DMS153 treated with DMSO at 0.1 percent for 48 hours (cell line): ENCODE results near the gene BCKDHA.
A peak's percentile ranks its signal among the peaks of the same experiment; 100 is the strongest.
"Not testable (repeated sequence)": the region's sequence is repeated elsewhere in the genome, so short reads cannot be mapped to it uniquely, and the experiment has no call there.

Experiments used
- DNase-seq: peaks from one replicate; lab custom pipeline; 2025; ENCODE audit not compliant: unreplicated experiment; lab: John Stamatoyannopoulos, UW

The BCKDHA gene

DNA sequence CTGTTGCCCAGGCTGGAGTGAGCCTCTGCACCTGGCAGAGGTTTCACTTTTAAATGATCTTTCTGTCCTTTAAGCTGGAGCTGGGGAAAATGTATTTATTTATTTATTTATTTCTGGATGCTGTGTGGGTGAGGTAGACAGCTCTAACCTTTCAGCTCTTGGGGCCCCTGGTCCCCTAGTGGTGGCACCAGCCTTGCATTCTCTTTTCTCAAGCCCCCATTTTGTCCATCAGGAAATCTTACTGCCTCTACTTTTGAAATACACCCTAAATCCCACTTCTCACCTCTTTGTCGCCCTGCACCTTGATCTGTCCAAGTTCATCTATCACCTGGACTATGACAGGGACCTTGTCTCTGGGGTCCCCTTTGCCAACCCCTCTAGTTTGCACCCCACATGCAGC lies 31.5 kb upstream of the BCKDHA start:
- DNase-seq = no peak

GRCh38 chr19:41367848-41368301 lies 29.7 kb upstream of the BCKDHA start:
- no peak for DNase-seq

DNA sequence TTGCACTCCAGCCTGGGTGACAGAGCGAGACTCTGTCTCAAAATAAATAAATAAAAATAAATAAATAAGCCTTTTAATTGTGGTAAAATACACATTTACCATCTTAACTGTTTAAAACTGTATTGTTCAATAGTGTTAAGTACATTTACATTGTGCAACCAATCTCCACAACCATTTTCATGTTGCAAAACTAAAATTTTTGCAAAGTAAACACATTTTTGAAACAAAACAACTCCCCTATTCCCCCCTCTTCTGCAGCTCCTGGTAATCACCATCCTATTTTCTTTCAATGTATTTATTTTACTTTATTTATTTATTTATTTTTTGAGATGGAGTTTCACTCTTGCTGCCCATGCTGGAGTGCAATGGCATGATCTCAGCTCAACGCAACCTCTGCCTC lies 27.8 kb upstream of the BCKDHA start:
- DNase-seq = no peak

GRCh38 chr19:41371119-41371518 lies 26.5 kb upstream of the BCKDHA start:
- not testable (repeated sequence) for DNase-seq

DNA sequence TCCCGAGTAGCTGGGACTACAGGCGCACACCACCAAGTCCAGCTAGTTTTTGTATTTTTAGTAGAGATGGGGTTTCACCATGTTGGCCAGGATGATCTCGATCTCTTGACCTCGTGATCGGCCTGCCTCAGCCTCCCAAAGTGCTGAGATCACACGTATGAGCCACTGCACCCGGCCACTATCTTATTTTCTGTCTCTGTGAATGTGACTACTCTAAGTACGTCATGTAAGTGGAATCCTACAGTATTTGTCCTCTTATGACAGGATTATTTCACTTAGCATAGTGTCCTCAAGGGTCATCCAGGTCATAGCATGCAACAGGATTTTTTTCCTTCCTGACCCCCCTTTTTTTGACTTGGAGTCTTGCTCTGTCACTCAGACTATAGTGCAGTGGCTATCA lies 26.1 kb upstream of the BCKDHA start:
- DNase-seq = no peak

DNA sequence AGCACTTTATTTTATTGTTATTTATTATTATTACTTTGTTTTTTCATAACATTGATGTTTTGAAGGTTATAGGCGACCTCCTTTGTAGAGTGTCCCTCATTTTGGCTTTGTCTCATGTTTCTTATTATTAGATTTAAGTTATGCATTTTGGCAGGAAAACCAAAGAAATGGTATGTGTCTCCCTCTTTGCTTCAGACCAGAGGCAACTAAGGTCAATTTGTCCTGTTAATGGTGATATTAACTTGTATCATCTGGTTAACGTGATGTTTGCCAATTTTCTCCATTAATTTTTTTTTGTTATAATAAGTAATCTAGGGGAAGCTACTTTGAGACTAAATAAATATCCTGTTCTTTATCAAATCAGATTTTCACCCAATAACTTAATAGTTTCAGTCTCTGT lies 25.1 kb upstream of the BCKDHA start:
- no peak for DNase-seq

DNA sequence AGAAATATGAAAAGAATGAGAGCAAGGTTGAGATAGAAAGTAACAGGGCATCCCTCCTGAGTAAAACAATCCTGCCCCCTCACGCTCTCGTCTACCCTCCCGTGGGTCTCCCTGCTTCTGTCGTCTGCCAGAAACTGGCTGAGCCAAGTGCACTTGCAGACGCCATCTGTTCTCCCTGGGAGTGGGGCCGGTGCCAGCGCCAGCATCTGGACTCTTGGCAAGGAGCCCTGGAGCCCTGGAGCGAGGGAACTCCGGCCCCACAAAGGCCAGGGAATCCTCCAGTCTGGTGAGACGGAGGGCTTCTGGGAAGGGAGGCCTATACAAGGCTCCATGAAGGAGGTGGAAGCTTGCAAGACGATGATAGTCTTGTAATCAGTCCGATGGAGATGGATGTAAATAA lies 23.6 kb upstream of the BCKDHA start:
- peak; percentile 74 for DNase-seq

- no peak for DNase-seq
Measured at GRCh38 chr19:41376241-41376997, 21.2 kb upstream of the BCKDHA start, which contains the start of gene TMEM91. TMEM91 (plus strand) TSS chr19:41376533; CDS start chr19:41378310, 1,777 bp downstream.

DNA sequence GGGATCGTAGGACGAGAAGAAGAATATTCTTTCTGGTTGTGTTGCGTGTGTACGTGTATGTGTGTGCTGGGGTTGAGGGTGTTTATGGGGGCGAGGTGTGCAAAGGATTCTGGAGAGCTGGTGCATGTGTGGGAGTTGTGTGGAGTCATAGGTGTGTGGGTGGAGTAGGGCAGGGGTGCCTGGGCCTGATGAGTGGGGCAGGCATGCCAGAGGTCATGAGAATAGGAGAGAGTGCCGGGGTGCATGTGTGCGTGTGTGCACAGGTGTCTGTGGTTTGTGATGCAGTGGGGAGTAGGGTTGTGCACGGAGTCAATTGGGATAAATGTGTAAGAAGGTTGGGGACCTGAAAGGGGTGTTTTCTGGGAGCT lies 20.6 kb upstream of the BCKDHA start:
- DNase-seq = no peak

- no peak for DNase-seq
Measured at GRCh38 chr19:41377977-41378709, 19.5 kb upstream of the BCKDHA start.

GRCh38 chr19:41381536-41381935 lies 16.1 kb upstream of the BCKDHA start:
- not testable (repeated sequence) for DNase-seq

GRCh38 chr19:41384351-41384750 lies 13.3 kb upstream of the BCKDHA start:
- no peak for DNase-seq

DNA sequence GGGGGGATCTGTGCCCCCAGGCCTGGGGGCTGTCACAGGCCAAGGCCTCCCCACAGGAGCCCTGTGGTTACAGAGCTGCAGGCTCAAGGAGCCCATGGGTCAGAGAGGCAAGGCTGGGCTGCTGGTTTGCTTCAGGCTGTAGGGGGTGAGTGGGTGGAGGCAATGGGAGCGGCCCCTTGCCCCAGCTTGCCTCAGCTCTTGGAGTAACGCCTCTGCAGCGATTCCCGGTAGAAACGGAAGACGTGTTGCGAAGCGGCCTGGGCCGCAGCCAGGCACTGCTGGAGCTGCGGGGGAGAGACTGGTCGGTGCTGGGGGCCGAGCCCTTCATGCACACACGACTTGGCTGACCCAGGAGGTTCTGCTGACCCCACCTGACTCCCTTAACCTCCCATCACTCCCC lies 11.2 kb upstream of the BCKDHA start:
- DNase-seq = no peak

DNA sequence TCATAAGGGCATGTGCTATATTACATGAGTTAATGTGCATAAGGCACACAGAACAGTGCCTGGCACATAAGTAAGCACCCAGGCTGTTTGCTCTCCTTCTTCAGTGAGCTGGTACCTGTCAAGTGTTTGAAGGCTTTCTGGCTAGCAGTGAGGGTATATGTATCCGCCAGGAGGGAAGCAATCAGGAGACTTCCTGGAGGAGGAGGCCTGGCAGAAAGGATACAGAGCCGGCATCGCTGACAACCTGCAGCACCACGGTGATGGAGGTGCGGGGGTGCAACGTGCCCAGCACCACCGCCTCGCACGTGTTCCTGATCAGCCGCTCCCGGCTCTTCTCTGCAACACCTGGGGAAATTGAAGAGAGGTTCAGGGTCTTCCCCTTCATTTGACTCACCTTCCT lies 6.0 kb upstream of the BCKDHA start:
- no peak for DNase-seq

DNA sequence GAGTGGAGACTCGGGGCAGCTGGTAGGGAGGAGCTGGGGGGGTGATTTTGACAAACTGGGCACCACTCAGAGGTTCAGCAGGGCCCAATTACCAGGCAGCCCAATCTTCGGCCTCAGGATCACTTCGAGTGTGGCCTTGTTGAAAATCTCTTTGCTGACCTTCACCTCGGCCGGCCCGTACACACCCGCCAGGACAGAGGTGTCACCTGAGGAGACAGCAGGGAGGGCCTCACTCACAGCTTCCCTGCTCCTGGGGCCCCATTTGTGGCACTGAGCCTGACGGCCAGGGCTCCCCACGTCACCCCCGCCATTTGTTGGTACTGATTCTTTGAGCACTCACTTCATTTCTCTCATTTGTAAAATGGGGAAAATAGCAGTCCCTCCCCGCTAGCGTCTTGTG lies 4.8 kb upstream of the BCKDHA start:
- DNase-seq = no peak

DNA sequence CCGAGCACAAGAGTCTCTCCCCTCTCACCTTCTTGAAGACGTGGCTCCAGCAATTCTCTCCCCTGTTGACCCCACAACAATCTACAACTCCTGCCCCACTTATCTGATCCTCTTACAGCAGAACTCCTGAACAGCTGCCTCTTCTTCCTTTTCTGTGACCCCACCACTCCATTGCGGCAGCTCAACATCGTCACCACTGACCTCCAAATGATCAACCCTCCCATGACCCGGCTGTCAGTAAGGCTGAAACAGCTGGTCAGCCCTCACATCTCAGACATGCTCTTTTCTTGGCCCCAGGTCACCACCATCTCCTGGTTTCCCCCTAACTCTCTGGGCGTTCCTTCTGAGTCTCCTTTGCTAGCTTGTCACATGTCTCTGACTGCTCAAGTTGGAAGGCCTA lies 2.3 kb upstream of the BCKDHA start:
- DNase-seq = no peak

DNA sequence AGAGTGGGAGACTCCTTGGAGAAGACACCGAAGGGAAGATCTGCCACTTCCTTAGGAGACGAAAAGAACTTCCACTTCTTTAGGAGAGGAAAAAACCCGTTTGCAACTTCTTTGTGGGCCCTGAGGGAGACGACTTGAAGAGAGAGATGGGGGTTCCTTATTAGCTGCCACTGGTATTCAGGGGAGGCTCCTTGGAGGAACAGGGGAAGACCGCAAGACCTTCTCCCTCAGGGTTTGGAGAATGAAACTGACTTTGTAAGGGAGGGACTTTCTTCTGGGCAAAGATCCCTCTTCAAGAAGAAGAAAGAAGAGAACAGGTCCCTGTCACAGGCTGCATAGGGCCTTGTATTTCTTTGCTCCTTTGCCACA lies 416 bp downstream of the BCKDHA start:
- DNase-seq = no peak

- no peak for DNase-seq
Measured at GRCh38 chr19:41398598-41398997, 980 bp downstream of the BCKDHA start.

GRCh38 chr19:41399091-41399490 lies 1.5 kb downstream of the BCKDHA start:
- DNase-seq = no peak

GRCh38 chr19:41399525-41399924 lies 1.9 kb downstream of the BCKDHA start:
- DNase-seq = no peak

DNA sequence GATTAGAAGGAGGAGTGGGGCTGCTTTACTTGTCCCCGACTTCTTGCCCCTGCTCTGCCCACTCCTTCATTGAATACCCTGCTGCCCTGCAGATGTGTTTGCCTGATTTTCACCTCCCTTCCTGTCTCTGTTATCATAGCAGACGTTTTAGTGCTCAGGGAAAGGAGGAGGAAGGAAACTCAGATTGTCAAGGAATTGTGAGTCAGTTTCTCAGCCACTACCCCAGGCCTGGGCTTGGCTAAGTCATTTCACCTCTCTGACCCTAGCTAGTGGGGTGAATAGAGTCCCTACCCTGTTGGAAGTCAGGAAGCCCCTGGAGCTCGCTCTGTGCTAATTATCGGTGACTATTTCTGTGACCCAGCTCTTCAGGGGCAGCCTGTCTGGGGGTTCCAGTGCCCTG lies 3.9 kb downstream of the BCKDHA start:
- DNase-seq = no peak

DNA sequence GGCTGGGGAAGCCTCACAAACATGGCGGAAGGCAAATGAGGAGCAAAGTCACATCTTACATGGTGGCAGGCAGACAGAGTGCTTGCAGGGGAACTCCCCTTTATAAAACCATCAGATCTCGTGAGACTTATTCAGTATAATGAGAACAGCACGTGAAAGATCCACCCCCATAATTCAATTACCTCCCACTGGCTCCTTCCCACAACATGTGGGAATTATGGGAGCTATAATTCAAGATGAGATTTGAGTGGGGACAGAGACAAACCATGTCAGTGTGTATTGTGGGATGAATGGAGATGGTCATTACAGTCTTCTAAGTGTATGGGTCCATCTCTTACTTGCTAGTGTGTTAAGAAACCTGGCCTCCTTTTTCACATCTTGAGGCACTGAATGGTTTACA lies 4.4 kb downstream of the BCKDHA start:
- DNase-seq = no peak
